Sciatic nerve (tissue), 2 donors: Measurements from ENCODE around the gene CACNA1C. TPM values are rescaled to one million over a fixed set of nuclear protein-coding genes. Genes with fewer than 3 reads are reported as not detected.
A peak's percentile ranks its signal among the peaks of the same experiment; 100 is the strongest.

Experiments
- ATAC-seq: fragments of 200-7000 bp; cut with Tn5 transposase; one replicate; pipeline ENCODE4 v1.9.1; 2020; ENCODE audit warnings: mild to moderate bottlenecking, moderate library complexity
- DNase-seq: peaks from one replicate; pipeline ENCODE4 v3.0.0-alpha.2; 2020; ENCODE audit warnings: low spot score
- intact Hi-C: fragments of 100-400 bp; cut with DNase I; formaldehyde crosslinking; loops from one replicate; pipeline ENCODE4 v1.14.2; 2022
- total RNA-seq: library from RNA; stranded (reverse); fragmentation: NEBNext Ultra II Directional; extraction: Animal tissue kit (Norgen Biotek cat#: 25700); gene quantifications from one replicate; pipeline ENCODE4 v1.2.1, GENCODE V29; 2021
- donor health status: DM: no; HTN: no; CAD: no.
- donor health status: DM: no; HTN: no; CAD: no.

CACNA1C gene
- total RNA-seq, 1 donor from 2014 or later = 9.0 TPM

- intact Hi-C loops = no loop called here
- DNase-seq (peak; percentile 27), ATAC-seq (no peak)
Observed at GRCh38 chr12:2397356-2398045, 344.7 kb downstream of the CACNA1C start.

- no peak for ATAC-seq
- peak; percentile 34 for DNase-seq
- intact Hi-C loops = loop anchor here (5.0 kb wide), 1 partner anchor 1844 kb away; no protein-coding TSS in a partner anchor
Observed at GRCh38 chr12:2401040-2401439, 348.3 kb downstream of the CACNA1C start.

GRCh38 chr12:2402073-2402579, 349.3 kb downstream of the CACNA1C start:
- no peak for DNase-seq
- ATAC-seq = no peak
- intact Hi-C loops = loop anchor here (5.0 kb wide), 1 partner anchor 1845 kb away; no protein-coding TSS in a partner anchor

GRCh38 chr12:2403221-2403976, 350.6 kb downstream of the CACNA1C start:
- ATAC-seq = no peak
- DNase-seq = no peak
- intact Hi-C loops = loop anchor here (5.0 kb wide), 1 partner anchor 1846 kb away; no protein-coding TSS in a partner anchor

GRCh38 chr12:2405039-2405438, 352.3 kb downstream of the CACNA1C start:
- ATAC-seq = no peak
- no peak for DNase-seq
- intact Hi-C loops = no loop called here

GRCh38 chr12:2406903-2407302, 354.1 kb downstream of the CACNA1C start:
- ATAC-seq (no peak), DNase-seq (peak; percentile 31)
- intact Hi-C loops = no loop called here

- intact Hi-C loops = no loop called here
- DNase-seq (no peak), ATAC-seq (no peak)
Observed at GRCh38 chr12:2408262-2408661, 355.5 kb downstream of the CACNA1C start.

GRCh38 chr12:2409656-2410265, 357.0 kb downstream of the CACNA1C start:
- DNase-seq (peak; percentile 33), ATAC-seq (no peak)
- intact Hi-C loops = no loop called here

GRCh38 chr12:2410496-2410895, 357.7 kb downstream of the CACNA1C start:
- DNase-seq = peak; percentile 12
- intact Hi-C loops = no loop called here

GRCh38 chr12:2411011-2411410, 358.2 kb downstream of the CACNA1C start:
- peak; percentile 25 for DNase-seq
- ATAC-seq = no peak

More at GRCh38 chr12:2410496-2410895, 357.7 kb downstream of the CACNA1C start:
- no peak for ATAC-seq

GRCh38 chr12:2411616-2412304, 359.0 kb downstream of the CACNA1C start:
- no peak for ATAC-seq
- intact Hi-C loops = no loop called here
- DNase-seq = peak; percentile 35

More at GRCh38 chr12:2411011-2411410, 358.2 kb downstream of the CACNA1C start:
- intact Hi-C loops = no loop called here

- DNase-seq (peak; percentile 26), ATAC-seq (no peak)
- intact Hi-C loops = no loop called here
Observed at GRCh38 chr12:2412305-2412643, 359.5 kb downstream of the CACNA1C start.

- ATAC-seq (no peak), DNase-seq (no peak)
- intact Hi-C loops = no loop called here
Observed at GRCh38 chr12:2413301-2413700, 360.5 kb downstream of the CACNA1C start.

- DNase-seq (peak; percentile 18), ATAC-seq (no peak)
- intact Hi-C loops = no loop called here
Observed at GRCh38 chr12:2413999-2414792, 361.4 kb downstream of the CACNA1C start.

- intact Hi-C loops = no loop called here
- no peak for ATAC-seq
- DNase-seq = peak; percentile 45
Observed at GRCh38 chr12:2414810-2415567, 362.2 kb downstream of the CACNA1C start.

- ATAC-seq (no peak), DNase-seq (no peak)
- intact Hi-C loops = no loop called here
Observed at GRCh38 chr12:2415568-2415944, 362.8 kb downstream of the CACNA1C start.

GRCh38 chr12:2416158-2416557, 363.4 kb downstream of the CACNA1C start:
- no peak for DNase-seq
- no peak for ATAC-seq
- intact Hi-C loops = no loop called here
